ENCODE data around the gene GGACT.

DNA sequence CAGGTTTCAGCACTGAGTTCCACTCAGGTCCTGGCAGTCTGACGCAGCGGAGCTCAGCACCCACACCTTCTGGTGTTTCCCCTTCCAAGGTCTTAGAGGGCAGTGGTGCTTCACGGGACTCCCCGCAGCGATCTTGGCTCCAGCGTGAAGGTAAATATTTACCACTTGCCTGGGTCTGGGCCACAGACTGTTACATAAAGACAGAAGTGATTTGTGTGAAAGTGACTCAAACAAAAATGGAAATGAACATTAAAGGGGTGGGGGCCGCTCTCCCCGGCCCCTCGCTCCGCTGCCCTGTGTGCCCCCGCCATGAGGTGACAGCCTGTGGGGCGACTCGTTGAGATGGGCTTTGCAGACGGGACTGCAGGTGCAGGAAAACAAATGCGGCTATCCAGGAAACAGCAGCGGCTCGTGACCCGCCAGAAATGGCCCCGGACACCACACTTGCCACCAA, 55.0 kb downstream of the GGACT start:
- TF ChIP-seq, protein P1, sequence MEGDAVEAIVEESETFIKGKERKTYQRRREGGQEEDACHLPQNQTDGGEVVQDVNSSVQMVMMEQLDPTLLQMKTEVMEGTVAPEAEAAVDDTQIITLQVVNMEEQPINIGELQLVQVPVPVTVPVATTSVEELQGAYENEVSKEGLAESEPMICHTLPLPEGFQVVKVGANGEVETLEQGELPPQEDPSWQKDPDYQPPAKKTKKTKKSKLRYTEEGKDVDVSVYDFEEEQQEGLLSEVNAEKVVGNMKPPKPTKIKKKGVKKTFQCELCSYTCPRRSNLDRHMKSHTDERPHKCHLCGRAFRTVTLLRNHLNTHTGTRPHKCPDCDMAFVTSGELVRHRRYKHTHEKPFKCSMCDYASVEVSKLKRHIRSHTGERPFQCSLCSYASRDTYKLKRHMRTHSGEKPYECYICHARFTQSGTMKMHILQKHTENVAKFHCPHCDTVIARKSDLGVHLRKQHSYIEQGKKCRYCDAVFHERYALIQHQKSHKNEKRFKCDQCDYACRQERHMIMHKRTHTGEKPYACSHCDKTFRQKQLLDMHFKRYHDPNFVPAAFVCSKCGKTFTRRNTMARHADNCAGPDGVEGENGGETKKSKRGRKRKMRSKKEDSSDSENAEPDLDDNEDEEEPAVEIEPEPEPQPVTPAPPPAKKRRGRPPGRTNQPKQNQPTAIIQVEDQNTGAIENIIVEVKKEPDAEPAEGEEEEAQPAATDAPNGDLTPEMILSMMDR (IDR thresholded peaks at IDR 0.05; ENCODE audit: low read length): no peak
- TF ChIP-seq EZH2phosphoT487 (IDR thresholded peaks at IDR 0.05; ENCODE audit: low read length): no peak
- TF ChIP-seq EZH2 (optimal IDR thresholded peaks at IDR 0.05; ENCODE audit: low read depth, low read length): no peak

Measured in MM.1S (cell line).